Activated B cell treated with CpG ODN at 0.5 μM for 24 hours (primary cell): ENCODE measurements around the gene JPH3. TPM values are rescaled to one million over a fixed set of nuclear protein-coding genes. Genes with fewer than 3 reads are reported as not detected.

ENCODE experiments used
- ATAC-seq: fragments of 200-7000 bp; cut with Tn5 transposase; one replicate; pipeline ENCODE4 v1.10.0; 2021; ENCODE audit warnings: low read depth, mild to moderate bottlenecking, moderate library complexity
- CTCF ChIA-PET: fragments of 350-600 bp; sonication (Branson Sonifier 250); formaldehyde crosslinking; loops from one replicate; lab custom pipeline; 2021; ENCODE audit warnings: antibody characterized with exemption; lab: Charles Lee
- POLR2A ChIA-PET: fragments of 350-600 bp; sonication (Branson Sonifier 250); formaldehyde crosslinking; loops from one replicate; lab custom pipeline; 2021; ENCODE audit warnings: antibody characterized with exemption; lab: Charles Lee
- DNase-seq: peaks from one replicate; pipeline ENCODE4 v3.0.0; 2022
- H3K27ac Mint-ChIP-seq: one replicate; pipeline ENCODE4 v1.8.0; 2020; ENCODE audit warnings: mixed read lengths
- H3K27me3 Mint-ChIP-seq: one replicate; pipeline ENCODE4 v1.8.0; 2021; ENCODE audit warnings: mixed read lengths
- H3K36me3 Mint-ChIP-seq: one replicate; pipeline ENCODE4 v1.8.0; 2021; ENCODE audit warnings: low read depth, mixed read lengths
- H3K4me1 Mint-ChIP-seq: one replicate; pipeline ENCODE4 v1.8.0; 2021; ENCODE audit warnings: mixed read lengths
- H3K4me3 Mint-ChIP-seq: one replicate; pipeline ENCODE4 v1.8.0; 2020; ENCODE audit warnings: mild to moderate bottlenecking, mixed read lengths
- H3K9me3 Mint-ChIP-seq: one replicate; pipeline ENCODE4 v1.8.0; 2020; ENCODE audit warnings: mixed read lengths
- CTCF ChIP-seq: fragments of 200-600 bp; IDR thresholded peaks from one replicate; pipeline ENCODE4 v1.8.0; 2022; ENCODE audit warnings: antibody characterized with exemption, mild to moderate bottlenecking
- intact Hi-C: fragments of 100-400 bp; cut with micrococcal nuclease; formaldehyde crosslinking; loops from one replicate; pipeline ENCODE4 v1.15.1; 2024
- total RNA-seq: library from RNA; stranded (reverse); gene quantifications from 2 replicates; pipeline ENCODE4 v1.2.3, GENCODE V29; 2022

JPH3 gene
- total RNA-seq, 1 donor from 2014 or later: not detected

DNA sequence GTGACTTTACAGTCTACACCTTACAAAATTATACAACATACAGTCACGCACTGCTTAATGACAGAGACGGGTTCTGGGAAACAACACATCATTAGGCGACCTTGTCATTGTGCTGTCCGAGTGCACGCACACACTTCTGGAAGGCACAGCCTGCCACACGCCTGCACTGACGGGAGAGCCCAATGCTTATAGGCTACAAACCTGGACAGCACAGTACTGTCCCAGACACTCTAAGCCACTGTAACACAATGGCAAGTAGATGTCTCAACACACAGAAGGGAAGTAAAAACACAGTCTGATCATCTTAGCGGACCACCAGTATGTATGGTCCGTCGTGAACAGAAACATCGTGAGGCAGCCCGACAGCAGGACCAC lies 133.7 kb downstream of the JPH3 start:
- ChIA-PET CTCF (no interaction called here), POLR2A (no interaction called here)
- ATAC-seq (no peak), DNase-seq (no peak)
- Mint-ChIP-seq H3K4me3 (no peak overlapping the region), H3K9me3 (no peaks in the 10 kb centered on the region), H3K27me3 (no peaks in the 10 kb centered on the region), H3K4me1 (no peaks in the 10 kb centered on the region), H3K27ac (no peak overlapping the region), H3K36me3 (peaks cover 39% of the 10 kb centered on the region)
- TF ChIP-seq CTCF: no peak
- intact Hi-C loops: no loop called here

DNA sequence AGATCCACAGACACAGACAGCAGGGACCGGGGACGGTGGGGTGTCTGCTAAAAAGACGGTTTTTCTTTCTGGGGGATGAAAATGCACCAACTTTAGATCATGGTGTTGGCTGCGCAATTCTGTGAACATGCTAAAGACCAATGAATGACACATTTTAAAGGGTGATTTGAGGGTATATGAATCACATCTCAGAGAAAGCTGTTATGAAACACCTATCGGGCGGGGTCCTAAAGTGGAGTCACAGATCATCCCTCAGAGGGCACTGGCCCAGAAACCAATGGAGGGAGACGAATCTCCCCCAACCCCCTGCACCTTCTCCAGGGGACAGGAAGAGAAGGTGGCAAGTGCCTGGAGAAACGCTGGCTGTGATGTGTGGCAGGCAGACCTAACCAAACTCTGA lies 137.5 kb downstream of the JPH3 start:
- peaks cover 41% of the 10 kb centered on the region for H3K36me3 Mint-ChIP-seq
- no peaks in the 10 kb centered on the region for H3K9me3 Mint-ChIP-seq
- CTCF ChIA-PET: no interaction called here
- no peaks in the 10 kb centered on the region for H3K4me1 Mint-ChIP-seq
- ATAC-seq (no peak), DNase-seq (no peak)
- TF ChIP-seq CTCF: no peak
- intact Hi-C loops: no loop called here
- H3K27me3 Mint-ChIP-seq: no peaks in the 10 kb centered on the region
- no peak overlapping the region for H3K4me3 Mint-ChIP-seq
- POLR2A ChIA-PET: no interaction called here
- no peak overlapping the region for H3K27ac Mint-ChIP-seq

DNA sequence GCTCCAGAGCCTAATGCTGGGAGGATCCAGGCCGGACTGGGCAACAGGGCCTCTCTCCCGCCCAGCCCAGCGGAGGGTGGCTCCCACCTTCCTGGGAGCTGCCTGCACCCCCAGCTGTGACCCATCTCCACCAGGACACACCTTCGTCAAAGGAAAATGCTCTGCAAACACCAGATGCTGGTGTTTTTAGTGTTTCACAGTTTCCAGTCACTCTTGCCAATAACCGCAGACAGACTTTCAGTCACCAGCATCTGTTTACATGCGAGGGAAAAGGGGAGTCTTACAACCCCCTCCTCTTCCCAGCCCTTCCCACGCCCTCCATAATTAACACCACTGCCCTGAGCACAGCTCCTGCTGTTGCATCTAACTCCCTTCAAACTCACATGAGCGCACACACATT lies 138.1 kb downstream of the JPH3 start:
- H3K36me3 Mint-ChIP-seq: peaks cover 46% of the 10 kb centered on the region
- no peaks in the 10 kb centered on the region for H3K4me1 Mint-ChIP-seq
- no peaks in the 10 kb centered on the region for H3K27me3 Mint-ChIP-seq
- H3K9me3 Mint-ChIP-seq: no peaks in the 10 kb centered on the region
- no peak overlapping the region for H3K4me3 Mint-ChIP-seq
- ATAC-seq (no peak), DNase-seq (no peak)
- intact Hi-C loops: no loop called here
- no peak overlapping the region for H3K27ac Mint-ChIP-seq
- no peak for TF ChIP-seq CTCF
- POLR2A ChIA-PET: interaction anchor here (0.6 kb wide), 1 partner anchor 27 kb away, joined by 4 read pairs; no protein-coding TSS in a partner anchor
- CTCF ChIA-PET: no interaction called here

DNA sequence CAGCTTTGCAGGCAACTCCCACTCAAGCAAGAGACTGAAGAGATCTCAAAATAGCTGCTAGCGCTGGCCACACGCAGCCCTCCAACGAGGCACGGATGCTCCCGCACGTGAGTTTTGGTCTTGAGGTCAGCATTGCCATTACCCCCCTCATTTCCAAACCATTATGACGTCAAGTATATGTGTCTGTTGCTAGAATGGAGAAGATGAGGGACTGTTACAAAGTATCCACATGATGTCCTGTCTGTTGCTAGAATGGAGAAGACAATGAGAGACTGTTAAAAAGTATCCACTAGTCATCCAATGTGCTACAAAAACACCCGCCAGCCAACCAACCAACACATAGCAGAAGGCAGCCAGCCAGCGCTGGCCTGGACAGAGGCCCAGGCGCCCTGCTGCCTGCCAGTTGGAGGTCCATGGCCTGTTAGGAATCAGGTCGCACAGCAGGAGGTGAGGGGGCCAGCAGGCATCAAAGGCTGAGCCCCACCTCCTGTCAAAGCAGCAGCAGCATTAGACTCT lies 138.7 kb downstream of the JPH3 start:
- no peak overlapping the region for H3K27ac Mint-ChIP-seq

More for the DNA sequence above, 138.7 kb downstream of the JPH3 start:
- intact Hi-C loops: no loop called here
- H3K27me3 Mint-ChIP-seq: no peaks in the 10 kb centered on the region
- ATAC-seq (no peak), DNase-seq (no peak)
- H3K36me3 Mint-ChIP-seq: peaks cover 46% of the 10 kb centered on the region
- TF ChIP-seq CTCF: no peak
- no peaks in the 10 kb centered on the region for H3K4me1 Mint-ChIP-seq
- ChIA-PET CTCF (no interaction called here), POLR2A (interaction anchor here (0.6 kb wide), 1 partner anchor 27 kb away, joined by 4 read pairs; no protein-coding TSS in a partner anchor)
- no peak overlapping the region for H3K4me3 Mint-ChIP-seq
- H3K9me3 Mint-ChIP-seq: no peaks in the 10 kb centered on the region
